Left forelimb (tissue), 1 donor: ENCODE data around the gene CSF1.
"Not testable (repeated sequence)": the region's sequence is repeated elsewhere in the genome, so short reads cannot be mapped to it uniquely, and the experiment has no call there.

Source experiments
- DNase-seq: peaks from one replicate; pipeline ENCODE4 v3.0.0-alpha.2; 2018; ENCODE audit warnings: low spot score

CSF1 gene

DNA sequence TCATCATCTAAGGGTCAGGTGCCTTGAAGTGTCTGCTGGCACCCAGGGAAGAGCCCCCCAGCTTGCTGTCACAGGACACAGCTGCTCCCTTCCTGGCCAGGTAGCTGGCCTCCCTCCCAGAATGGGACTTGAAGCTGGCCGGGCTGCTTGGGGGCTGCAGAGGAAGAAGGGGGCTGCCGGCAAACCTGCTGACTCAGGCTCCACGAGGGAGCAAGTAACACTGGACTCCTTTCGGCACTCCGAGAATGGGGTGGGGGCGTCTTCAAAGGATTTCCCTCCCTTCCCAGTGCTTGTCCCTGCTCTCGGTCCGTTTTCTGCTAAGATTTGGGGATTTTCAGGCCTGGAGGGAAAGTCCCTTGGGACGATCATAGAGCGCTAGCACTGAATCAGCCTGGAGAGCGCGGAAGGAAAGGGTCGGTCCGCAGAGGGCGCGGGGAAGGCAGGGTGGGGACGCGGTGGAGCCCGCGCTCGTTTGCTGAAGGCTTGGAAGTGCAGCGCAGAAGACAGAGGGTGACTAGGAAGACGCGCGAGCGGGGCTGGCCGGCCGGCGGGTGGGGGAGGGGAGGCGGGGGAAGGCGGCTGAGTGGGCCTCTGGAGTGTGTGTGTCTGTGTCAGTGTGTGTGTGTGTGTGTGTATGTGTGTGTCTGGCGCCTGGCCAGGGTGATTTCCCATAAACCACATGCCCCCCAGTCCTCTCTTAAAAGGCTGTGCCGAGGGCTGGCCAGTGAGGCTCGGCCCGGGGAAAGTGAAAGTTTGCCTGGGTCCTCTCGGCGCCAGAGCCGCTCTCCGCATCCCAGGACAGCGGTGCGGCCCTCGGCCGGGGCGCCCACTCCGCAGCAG lies at the start of gene CSF1:
TSS of gene CSF1 (plus strand) at position 727 of the 840 bp plus-strand sequence. CDS start 175 bp downstream, outside the sequence.
- DNase-seq, result peak; percentile 92

DNA sequence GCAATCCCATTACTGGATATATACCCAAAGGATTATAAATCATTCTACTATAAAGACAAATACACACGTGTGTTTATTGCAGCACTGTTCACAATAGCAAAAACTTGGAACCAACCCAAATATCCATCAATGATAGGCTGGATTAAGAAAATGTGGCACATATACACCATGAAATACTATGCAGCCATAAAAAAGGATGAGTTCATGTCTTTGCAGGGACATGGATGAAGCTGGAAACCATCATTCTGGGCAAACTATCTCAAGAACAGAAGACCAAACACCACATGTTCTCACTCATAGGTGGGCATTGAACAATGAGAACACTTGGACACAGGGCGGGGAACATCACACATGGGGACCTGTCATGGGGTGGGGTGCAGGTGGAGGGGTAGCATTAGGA lies 49.0 kb upstream of the CSF1 start:
- DNase-seq, result not testable (repeated sequence)

GRCh38 chr1:109863667-109864046 lies 47.0 kb upstream of the CSF1 start:
- DNase-seq, result no peak

DNA sequence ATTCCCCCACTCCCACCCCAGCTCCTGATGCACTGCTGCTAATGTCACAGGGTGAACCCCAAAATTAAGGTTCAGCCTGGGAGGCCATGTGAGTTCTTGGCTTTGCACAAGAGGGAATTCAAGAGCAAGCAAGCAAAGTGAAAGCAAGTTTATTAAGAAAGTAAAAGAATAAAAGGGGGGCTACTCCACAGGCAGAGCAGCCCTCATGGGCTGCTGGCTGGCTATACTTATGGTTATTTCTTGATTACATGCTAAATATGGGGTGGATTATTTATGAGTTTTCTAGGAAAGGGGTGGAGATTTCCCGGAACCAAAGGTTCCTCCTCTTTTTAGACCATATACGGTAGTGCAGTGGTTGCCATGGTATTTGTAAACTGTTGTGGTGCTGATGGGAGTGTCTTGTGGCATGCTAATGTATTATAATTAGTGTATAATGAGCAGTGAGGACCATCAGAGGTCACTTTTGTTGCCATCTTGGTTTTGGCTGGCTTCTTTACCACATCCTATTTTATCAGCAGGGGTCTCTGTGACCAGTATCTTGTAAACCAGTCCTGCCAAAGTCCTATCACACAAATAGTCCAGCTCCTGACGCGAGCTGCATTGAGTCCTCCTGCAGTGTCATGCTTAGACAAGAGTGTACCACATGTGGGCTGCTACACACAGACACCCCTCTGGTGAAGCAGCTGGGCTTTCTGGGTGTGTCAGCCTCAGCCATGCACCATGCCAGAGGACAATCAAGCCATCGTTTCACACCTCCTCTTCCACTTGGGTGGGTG lies 46.4 kb upstream of the CSF1 start:
- DNase-seq, result no peak

- no peak for DNase-seq
These were observed 45.6 kb upstream of the CSF1 start for GRCh38 chr1:109864930-109865612.

GRCh38 chr1:109866071-109866470 lies 44.6 kb upstream of the CSF1 start:
- no peak for DNase-seq

DNA sequence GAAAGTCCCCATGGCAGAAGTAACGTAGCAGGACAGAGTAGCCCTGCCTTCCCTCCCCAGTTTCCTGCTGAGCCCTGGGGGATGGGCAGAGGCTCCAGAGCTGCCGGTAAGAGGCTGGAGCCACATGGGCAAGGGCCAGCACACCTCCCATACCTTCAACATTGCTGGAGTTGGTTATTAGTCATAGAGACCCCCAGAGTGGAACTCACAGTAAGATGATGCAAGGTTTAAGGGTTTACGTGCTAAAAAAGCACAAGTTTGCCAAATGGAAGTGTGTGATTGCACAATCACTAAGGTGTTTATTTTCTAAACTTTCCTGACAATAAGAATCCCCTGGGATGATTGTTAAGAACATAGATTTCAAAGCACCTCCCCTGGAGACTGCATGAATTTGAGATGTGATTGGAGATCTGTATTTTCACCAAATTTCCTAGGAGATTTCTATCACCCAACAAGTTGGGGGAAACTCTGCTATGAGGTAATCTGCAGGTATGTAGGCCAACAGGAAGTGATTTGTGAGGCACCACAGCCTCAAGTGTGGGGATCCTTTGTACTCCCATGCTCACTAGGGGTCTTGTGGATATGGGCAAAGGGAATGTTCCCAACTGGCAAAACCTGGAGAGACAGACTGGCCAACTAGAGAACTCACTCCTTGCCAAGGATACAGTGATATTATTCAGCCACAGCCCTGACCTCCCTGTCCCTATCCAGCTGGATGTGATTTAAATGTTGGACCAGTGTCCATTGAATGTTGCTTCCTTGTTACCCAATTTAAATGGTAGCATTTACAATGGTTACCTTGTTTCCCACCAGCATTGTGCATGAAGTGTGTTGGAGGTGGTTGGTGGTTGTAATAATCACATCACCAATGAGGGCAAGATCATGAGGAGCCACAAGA lies 37.1 kb upstream of the CSF1 start:
- DNase-seq, result no peak

GRCh38 chr1:109874445-109874844 lies 36.2 kb upstream of the CSF1 start:
- DNase-seq, result no peak

DNA sequence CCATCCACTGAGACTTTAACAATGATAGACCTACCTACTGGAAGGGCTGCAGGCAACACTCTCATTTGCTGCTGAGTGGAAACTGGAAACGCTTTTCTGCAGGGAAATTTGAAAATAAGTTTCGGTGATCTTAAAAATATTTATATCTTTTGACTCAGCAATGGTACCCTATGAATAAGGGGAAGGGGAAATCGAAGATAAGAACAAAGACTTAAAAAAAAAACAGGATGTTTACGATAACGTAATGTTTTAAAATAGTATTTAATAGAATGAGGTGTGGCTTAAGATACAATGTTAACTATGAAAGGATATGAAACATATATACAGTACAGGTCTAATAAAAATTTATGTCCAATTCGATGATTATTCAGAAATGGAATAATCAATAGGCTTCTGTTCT lies 34.8 kb upstream of the CSF1 start:
- DNase-seq, result no peak

DNA sequence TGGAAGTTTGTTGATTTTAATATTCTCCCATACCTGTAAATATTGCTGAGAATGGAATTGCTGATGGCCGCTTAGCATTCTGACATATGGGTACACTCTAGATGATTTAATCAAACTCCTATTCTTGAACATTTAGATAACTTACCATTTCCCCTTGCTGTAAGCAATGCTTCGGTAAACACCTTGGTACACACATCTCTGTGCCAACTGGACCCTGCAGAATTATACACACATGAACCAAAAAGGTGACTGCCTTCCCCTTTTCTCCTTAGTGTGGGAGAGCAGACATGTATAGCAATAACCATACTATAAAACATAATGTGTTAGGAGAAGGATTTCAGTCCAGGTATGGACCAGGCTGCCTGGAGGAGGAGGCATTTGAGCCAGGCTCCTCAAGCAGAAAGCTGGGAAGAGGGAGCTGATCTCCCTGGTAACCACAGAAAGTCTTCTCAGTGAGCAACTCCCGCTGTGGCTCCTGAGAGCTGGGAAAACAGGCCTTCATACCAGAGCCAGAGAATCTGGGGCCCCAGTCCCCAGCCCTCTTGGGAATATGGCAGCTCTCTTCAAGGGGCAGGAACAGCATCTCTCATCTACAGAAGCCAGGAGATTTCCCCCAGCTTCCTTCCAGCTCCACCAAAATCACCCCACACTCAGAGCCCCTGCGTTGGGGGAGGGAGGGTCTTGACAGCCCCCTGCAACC lies 33.9 kb upstream of the CSF1 start:
- no peak for DNase-seq

GRCh38 chr1:109877317-109877771 lies 33.3 kb upstream of the CSF1 start:
- DNase-seq, result peak; percentile 82

DNA sequence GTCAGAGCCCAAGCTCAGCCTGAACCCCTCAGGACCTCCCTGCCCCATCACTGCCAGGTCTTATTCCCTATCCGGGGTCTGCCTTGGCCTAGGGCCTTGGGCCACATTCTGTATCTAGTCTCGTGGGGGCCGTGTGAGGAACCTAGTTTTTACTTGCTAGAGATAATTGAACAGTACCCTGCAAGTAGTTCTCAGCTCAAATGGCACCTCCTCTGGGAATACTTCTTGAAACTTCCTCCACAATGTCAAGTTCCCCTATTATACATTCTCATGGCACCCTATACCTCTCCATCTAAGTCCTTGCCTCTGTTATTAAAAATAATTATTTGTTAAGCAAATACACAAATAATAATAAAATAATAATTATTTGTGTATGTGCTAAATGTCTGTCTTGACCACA lies 32.9 kb upstream of the CSF1 start:
- DNase-seq, result no peak

DNA sequence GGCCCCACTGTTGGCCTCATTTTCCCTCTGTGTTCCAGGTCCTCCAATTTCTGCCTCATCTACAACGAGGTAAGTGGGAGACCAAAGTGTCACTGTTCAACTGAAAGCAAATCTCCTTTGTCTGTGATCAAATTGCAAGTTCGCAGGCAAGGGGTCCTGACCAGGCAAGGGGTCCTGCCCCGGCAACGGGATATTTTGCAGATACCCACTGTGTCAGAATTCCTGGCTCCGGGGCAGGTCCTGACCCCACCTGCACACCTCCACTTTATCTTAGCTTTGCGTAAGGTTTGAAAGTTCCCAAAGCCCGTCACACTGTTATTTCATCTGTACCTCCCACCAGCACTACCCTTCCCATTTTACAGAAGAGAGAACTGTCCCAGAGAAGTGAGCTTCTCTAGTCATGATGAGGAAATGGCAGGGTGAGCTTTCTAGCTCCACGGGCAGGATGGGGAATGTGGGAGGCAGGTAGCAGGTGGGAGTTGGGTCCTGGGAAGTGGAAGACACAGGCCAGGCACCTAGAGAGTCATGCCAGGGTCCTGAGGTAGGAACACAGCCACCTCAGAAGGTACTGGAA lies 32.0 kb upstream of the CSF1 start:
- no peak for DNase-seq

GRCh38 chr1:109879371-109879770 lies 31.3 kb upstream of the CSF1 start:
- not testable (repeated sequence) for DNase-seq

GRCh38 chr1:109879881-109880525 lies 30.6 kb upstream of the CSF1 start:
- no peak for DNase-seq

- DNase-seq, result no peak
These were observed 29.4 kb upstream of the CSF1 start for GRCh38 chr1:109880971-109881894.

- no peak for DNase-seq
These were observed 28.8 kb upstream of the CSF1 start for GRCh38 chr1:109881906-109882287.

DNA sequence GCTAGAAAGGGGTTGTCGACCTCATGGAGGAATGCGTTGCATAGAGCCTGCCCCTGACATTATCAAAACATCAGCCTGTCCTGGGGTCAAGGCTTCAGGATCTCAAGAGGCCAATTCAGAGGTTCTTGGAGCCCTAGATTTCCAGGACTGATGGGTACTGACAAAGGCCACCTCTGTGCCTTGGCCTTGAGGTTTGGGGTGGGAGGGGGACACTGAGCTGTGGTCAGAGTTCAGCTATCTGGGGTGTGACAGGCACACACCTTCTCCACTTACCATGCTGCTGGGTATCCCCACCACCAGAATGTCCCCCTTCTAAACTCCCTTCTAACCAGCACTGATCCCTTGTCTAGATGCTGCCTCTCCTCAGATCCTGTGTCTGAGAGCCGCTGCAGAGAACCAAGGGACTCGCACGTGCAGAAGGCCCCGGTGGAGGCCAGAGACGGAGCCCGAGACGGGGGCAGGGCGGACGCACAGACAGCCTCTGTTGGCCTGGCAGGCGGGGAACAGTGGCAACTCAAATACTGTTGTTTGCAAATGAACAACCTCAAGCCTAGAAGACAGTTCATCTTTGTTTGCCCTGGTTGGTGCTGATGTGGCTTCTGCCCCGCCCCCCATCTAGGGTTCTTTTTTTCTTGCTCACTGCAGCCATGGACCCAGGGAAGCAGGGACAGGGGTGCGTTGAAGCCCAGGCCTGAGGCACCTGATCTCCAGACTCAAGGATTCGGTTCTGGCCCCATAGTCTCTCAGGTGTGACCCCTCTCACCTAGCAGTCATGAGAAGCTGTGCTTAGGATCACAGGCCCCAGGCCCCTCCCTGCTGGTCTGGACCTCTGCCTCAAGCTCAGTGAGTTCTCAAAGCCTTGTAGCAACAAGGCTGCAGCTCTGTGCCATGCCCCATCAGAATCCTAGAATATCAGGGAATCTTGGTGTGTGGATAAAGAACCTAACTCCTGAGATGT lies 28.1 kb upstream of the CSF1 start:
- DNase-seq, result no peak
